ENCODE results near the gene LIN54.
"Not testable (repeated sequence)": the region's sequence is repeated elsewhere in the genome, so short reads cannot be mapped to it uniquely, and the experiment has no call there.

LIN54 gene

DNA sequence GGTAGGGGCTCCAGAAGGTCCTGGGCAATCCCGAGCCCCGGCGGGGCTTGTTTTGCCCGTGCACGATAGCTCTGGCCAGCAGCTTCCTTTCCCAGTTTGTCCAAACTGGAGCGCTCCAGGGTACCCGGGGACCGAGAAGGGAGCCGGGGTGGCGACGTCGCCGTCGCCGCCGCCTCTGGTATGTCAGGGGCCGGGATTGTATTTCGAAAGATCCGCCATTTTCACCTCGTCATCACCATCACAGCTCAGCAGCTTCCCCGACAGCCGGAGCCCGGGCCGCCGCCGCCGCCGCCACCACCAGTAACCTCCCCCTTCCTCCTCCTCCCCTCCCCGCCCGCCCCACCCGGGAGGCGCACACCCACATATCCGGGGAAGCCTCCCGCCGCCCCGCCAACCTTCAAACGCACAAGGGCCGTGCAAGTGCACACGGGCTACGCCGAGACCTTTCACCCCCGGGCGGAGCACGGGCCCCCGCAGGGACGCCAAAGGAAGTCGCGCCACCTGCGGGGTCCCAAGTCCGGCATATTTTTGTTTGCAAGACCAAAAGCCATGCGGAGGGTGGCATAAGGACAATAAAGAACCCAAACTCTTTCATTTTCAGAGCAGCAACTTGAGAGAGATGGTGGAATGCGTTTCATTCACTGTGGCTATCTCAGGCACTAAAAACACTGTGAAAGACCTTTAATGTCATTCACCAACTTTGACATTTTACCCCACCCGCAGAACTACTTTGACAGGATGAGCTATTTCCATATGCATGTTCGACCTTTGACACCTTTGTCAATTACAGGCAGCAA, at the start of gene LIN54:
Gene LIN54, minus strand, starts transcription at position 302 of the 797 bp plus-strand sequence. CDS start 25,979 bp downstream, outside the sequence.
- DNase-seq = peak; percentile 66 to 67

- no peak for DNase-seq
Observed at GRCh38 chr4:83054928-83055327, 44.3 kb upstream of the LIN54 start.

DNA sequence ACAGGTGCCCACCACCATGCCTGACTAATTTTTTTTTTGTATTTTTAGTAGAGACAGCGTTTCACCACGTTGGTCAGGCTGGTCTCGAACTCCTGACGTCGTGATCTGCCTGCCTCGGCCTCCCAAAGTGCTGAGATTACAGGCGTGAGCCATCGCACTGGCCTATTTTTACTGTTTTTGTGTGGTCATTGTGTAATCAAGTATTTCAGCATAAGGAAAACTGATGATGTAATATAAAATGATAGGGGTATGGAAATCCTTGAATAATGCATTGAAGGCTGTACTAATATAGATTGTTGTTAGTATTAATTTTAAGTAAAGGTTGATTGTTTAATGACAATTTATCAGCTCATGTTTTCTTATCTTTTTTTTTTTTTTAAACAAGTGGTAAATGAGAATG, 38.2 kb upstream of the LIN54 start:
- not testable (repeated sequence) for DNase-seq

GRCh38 chr4:83046693-83047473, 36.3 kb upstream of the LIN54 start:
- DNase-seq = no peak

GRCh38 chr4:83043801-83044407, 33.3 kb upstream of the LIN54 start:
- DNase-seq = no peak

DNA sequence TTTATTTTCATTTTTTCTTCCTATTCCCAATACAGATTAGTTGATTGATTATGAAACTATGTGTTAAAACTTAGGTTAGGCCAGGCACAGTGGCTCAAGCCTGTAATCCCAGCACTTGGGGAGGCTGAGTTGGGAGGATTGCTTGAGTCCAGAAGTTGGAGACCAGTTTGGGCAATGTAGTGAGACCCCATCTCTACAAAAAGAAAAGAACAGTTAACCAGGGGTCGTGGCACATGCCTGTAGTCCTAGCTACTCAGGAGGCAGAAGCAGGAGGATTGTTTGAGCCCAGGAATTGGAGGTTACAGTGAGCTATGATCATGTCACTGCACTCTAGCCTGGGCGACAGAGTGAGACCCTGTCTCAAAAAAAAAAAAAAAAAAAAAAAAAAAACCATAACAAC, 32.5 kb upstream of the LIN54 start:
- DNase-seq = not testable (repeated sequence)

DNA sequence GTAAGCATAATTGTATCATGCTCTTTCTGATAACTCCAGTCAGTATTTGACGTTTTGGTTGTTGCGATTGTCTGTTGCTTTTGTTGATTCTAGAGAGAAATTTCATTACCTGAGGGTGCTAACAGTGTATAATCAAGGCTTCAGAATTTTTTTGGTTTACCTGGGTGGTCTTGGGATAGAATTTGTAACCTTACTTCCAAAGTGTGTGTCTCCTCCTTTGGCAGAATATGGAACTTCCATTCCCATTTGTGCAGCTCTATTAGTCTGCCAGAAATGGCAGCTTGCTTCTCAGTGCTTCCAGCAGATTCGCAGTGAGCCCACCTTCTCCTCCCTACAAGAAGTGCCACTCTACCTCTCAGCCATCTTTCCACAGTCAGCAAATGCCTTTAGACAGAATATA, 29.6 kb upstream of the LIN54 start:
- DNase-seq = no peak

GRCh38 chr4:83036991-83037665, 26.5 kb upstream of the LIN54 start:
- DNase-seq = no peak

DNA sequence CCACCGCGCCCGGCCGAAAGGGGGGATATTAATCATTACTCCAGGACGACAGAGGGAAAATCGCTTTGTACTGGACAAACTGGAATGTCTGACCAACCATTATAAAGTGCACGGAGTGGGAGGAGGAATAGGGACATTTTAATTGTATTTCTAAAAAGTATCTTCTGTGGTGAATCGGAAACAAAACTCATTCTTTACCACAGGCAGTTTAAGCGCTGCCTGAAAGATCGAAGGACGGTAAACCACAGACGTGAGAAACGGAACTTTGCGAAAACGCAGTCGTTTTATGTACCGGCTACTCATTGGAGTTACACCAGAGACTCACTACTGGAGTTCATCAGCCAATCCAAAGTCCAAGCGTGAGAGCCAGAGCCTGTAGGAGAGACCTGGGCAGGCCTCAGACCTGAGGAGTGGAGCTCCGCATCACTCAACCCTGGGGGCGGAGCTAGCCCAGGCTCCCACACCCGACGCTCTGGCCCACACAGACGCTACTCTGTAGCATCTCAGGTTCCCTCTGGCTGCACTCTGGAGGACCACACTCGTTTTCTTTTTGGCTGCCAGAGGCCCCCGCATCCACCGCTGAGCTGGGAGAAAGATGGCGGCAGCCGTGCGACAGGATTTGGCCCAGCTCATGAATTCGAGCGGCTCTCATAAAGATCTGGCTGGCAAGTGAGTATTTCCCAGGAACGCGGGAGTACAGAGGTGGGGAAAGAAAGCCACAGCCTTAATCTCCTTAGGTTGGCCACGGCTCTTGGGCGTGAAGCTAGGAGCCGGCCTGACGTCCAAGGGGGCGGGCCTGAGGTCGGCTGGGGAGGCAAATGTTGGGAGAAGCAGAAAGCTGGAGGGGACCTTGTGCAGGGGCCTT, 24.2 kb upstream of the LIN54 start, which contains the start of gene COPS4:
Gene COPS4, plus strand, starts transcription at position 554 of the 865 bp plus-strand sequence. Its CDS starts 42 bp downstream, at position 596.
- DNase-seq = peak; percentile 85 to 90

DNA sequence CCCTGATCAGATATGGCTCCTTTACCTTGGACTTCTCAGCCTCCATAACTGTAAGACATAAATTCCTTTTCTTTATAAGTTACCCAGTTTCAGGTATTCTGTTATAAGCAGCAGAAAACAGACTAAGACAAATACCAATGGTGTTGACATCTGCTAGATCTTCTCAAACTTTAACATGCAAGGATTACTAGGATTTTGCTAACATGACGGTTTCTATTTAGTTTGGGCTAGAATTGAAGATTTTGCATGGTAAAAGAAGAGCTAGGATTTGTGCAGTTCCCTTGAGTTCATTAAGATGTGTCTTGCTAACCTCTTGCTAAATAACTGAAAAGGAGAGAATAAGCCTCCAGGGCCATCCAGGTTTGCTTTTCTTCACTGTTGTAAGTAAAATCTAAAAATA, 19.1 kb upstream of the LIN54 start:
- no peak for DNase-seq

DNA sequence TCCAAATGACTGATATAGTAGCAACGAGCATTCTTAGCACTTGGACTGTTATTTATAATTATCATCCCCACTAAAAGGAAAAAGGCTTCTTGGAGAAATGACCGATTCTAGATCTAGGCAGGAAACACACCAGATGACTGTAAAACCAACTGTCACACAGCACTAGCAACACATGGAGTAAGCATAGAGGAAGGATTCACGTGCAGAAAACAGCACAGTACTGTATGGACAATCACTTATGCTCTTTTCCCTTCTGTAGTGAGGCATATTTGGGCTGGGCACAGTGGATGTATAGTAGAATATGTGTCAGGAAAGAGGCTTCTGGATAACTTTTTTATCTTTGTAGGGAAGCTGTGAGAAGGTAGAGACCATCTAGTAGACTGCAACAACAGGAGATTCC, 18.4 kb upstream of the LIN54 start:
- no peak for DNase-seq

- no peak for DNase-seq
Observed at GRCh38 chr4:83025563-83025962, 14.9 kb upstream of the LIN54 start.

- DNase-seq = no peak
Observed at GRCh38 chr4:83024233-83024632, 13.6 kb upstream of the LIN54 start.

GRCh38 chr4:83023599-83023998, 13.0 kb upstream of the LIN54 start:
- DNase-seq = not testable (repeated sequence)

DNA sequence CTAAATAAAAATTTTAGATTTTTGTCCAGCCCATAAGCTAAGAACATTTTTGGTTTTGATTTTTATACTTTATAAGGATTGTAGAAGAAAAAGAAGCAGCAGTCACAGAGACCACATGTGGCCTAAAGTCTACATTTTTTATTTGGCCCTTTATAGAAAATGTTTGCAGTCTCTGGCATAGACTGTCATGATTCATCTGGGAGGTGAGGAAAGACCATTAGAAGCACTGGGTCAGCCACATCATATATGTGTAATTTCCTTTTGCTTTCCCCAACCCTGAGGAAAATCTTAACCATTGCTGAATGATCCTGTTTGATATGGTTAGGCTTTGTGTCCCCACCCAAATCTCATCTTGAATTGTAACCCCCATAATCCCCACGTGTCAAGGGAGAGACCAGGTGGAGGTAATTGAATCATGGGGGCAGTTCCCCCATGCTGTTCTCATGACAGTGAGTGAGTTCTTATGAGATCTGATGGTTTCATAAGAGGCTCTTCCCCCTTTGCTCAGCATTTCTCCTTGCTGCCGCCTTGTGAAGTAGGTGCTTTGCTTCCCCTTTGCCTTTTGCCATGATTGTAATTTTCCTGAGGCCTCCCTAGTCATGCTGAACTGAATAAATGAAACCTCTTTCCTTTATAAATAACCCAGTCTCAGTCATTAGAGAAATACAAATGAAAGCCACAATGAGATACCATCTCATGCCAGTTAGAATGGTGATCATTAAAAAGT, 12.3 kb upstream of the LIN54 start:
- DNase-seq = no peak

DNA sequence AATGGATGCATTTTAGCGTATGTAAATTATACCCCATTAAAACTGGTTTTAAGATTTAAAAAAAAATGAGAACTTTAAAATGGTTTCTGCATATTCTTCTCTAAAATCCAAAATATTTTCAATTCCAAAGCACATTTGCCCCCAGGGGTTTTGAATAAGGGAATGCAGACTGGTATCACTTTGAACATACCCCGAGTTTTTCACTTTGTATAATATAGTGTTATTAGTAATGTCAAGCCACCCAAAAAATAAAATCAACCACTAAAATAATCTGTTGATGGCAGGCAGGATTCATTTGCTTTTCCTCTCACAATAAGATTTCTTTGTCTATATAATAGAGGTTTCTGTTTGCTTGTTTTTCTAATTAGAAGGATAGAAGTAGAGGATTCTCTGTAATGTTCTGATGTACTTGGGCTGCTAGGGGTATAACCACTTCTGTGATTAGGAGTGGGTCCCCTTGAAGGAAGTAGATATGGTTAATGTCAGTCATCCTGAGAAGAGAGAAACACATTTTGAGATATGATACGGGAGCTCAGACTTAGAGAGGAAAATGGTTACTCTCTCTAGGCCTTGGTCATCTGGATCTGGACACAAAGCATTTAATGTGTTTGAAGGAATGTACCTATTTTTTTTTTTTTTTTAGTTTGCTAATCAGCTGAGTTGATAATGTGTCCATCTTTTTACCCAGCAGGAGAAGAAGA, 9.3 kb upstream of the LIN54 start:
- DNase-seq = no peak

GRCh38 chr4:83013902-83014301, 3.3 kb upstream of the LIN54 start:
- DNase-seq = no peak

DNA sequence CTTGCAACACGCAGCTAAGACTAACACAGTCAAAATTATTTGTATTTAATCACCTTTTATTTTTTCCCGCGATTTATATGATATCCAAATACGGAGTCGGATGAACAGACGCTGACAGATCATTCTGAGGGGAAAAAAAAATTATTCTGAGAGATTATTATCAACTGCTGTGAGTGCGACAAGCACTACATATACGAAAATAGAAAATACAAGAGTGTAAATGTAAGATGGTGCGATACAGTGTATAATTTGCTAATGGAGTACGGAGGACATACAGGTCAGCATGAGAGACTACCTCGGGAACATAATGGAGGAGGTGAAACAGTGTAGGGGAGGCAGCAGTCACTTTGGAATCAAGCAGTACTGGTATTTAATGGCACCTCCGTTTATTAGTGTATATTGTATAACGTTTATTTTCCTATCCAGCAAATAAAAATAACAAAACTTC, 2.8 kb upstream of the LIN54 start:
- DNase-seq = no peak

- peak; percentile 95 to 97 for DNase-seq
Observed at GRCh38 chr4:83012687-83013419, 2.2 kb upstream of the LIN54 start.

DNA sequence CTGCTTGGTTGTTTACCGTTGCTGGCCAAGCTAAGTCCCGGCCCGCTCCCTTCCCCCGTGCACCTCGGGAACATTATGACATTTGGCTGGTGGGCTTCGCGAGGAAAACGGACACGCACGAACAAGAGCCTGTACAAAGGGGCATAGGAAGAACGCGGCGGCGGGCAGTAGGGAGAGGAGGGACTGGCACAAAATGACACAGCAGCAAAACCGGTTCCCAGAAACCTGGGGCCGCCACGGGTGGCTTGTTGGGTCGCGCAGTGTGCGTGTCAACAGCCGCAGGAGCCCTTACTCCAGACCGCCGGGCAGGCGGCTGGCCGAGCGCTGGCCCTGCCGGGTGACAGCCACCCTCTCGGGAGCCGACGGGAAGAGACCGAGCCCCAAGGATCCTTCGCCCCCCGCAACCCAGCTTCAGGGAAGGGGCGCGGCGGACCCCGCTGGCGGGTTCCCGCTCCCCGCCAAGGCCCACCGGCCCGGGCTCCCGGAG, 1.6 kb upstream of the LIN54 start:
- peak; percentile 15 to 27 for DNase-seq

All from stimulated activated CD4-positive, alpha-beta T cell treated with anti-CD3 and anti-CD28 coated beads, Interleukin-2, amount 100 ng/mL, for 48 hours (primary cell).